ENCODE measurements around the gene PSIP1. TPM values are rescaled to one million over a fixed set of nuclear protein-coding genes. Genes with fewer than 3 reads are reported as not detected.

Gene PSIP1
- polyA plus RNA-seq, 3 donors: 14.7 to 20.2 (median 19.8) TPM

DNA sequence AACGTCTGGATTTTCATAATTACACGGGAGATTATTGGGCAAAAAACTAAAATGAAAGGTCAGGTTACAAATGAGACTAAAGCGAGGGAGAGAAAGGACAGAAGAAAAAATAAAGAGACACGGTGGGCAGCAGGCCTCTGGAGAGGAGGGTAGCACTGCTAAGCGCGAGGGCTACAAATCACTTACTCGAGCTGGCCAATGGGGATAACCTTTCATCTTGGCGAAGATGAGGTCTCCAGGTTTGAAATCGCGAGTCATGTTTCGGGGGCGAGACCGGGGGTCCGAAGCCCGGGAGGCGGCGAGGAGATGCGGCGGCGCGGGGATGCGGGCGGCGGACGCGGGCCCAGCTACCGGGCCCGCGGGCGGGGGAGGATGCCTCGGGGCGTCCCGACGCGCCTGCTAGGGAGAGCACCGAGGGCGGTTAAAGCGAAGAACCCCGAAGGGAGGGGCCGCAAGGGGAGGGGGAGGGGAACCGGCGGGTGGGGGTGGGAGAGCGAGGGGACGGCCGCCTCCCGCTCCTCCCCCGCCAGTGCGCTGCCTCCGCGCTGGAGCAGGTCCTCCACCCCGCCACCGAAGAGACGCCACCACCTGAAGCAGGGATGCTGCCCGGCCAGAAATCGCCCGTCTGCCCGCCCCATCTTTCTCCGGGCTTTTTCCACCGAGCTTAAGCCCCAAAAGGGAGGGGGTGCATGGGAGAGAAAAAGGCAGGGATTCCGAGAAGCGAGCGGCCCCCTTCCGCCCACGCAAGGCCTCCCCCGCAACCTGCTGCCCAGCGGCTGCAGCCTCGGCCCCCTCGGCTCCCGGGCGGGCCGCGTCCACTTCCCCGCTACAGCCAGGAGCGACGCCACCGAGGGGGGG lies 610 bp downstream of the PSIP1 start:
- Histone ChIP-seq H3K27me3 (ENCODE audit: control insufficient read depth in 2 of 2, insufficient read depth in 2 of 2, low read length in 2 of 2) (no peaks in the 10 kb centered on the region), H3K9me3 (replicated peaks in 1 of 2; ENCODE audit: control insufficient read depth in 1 of 2, insufficient read depth in 1 of 2, low read length in 2 of 2) (no peaks in the 10 kb centered on the region), H3K9ac (ENCODE audit: insufficient read depth, low read length, poor library complexity, severe bottlenecking) (peak overlapping the region; percentile 84), H3K27ac (ENCODE audit: low read depth in 1 of 2, low read length in 2 of 2) (peak overlapping the region in 1 of 2 donors; percentile 98), H3K4me2 (replicated peaks; ENCODE audit: extremely low read depth, low read length, poor library complexity, severe bottlenecking) (peak overlapping the region; percentile 79), H4K20me1 (ENCODE audit: insufficient read depth, low read length) (peaks cover 7% of the 10 kb centered on the region), H2AFZ (ENCODE audit: insufficient read depth, low read depth, low read length, poor library complexity, severe bottlenecking) (peak overlapping the region; percentile 94), H3K4me3 (replicated peaks in 1 of 3; ENCODE audit: low read depth in 2 of 3, low read length in 3 of 3) (peak overlapping the region; percentile 86 to 97 (median 92)), H3K36me3 (replicated peaks in 1 of 2; ENCODE audit: control insufficient read depth in 1 of 2, insufficient read depth in 2 of 2, low read length in 2 of 2) (peaks cover 10 to 28% of the 10 kb centered on the region in 2 donors), H3K4me1 (ENCODE audit: control insufficient read depth in 1 of 2, insufficient read depth in 2 of 2, low read length in 2 of 2) (peaks cover 17 to 27% of the 10 kb centered on the region in 2 donors), H3K79me2 (ENCODE audit: insufficient read depth, low read length) (peaks cover 38% of the 10 kb centered on the region)
- intact Hi-C loops (cut with micrococcal nuclease): loop anchor here (5.0 to 10.0 kb wide), 4 partner anchors 42 to 95 kb away; partner anchors contain the start of genes CCDC171 (in 2 of the 2) and SNAPC3 (in 2 of the 2)
- H3K27me3 Mint-ChIP-seq (ENCODE audit: low read depth in 3 of 3): no peaks in the 10 kb centered on the region
- peak overlapping the region; percentile 97 to 98 for H3K4me3 Mint-ChIP-seq
- WGBS (ENCODE audit: insufficient coverage): under 1% methylated on average over 51 of the region's 76 CpGs
- H3K4me1 Mint-ChIP-seq: peaks cover 31% of the 10 kb centered on the region
- peak overlapping the region; percentile 59 to 90 (median 83) for H3K27ac Mint-ChIP-seq
- DNase-seq: peak in 1 of 3 donors; percentile 7
- H3K9me3 Mint-ChIP-seq: peaks cover 0 to 3% (median 0%) of the 10 kb centered on the region in 7 donors
- no peak for TF ChIP-seq CTCF (IDR thresholded peaks at IDR 0.05)
- peaks cover 21 to 23% of the 10 kb centered on the region in 2 donors for H3K36me3 Mint-ChIP-seq

- H3K27me3 Mint-ChIP-seq (ENCODE audit: low read depth in 3 of 3): no peaks in the 10 kb centered on the region
- peak in 2 of 3 donors; percentile 8 to 12 for DNase-seq
- H3K36me3 ChIP-seq (replicated peaks in 1 of 2; ENCODE audit: control insufficient read depth in 1 of 2, insufficient read depth in 2 of 2, low read length in 2 of 2): peaks cover 27 to 63% of the 10 kb centered on the region in 2 donors
- H3K27me3 ChIP-seq (ENCODE audit: control insufficient read depth in 2 of 2, insufficient read depth in 2 of 2, low read length in 2 of 2): no peaks in the 10 kb centered on the region
- 35% methylated on average over 3 of the region's 3 CpGs for WGBS (ENCODE audit: insufficient coverage)
- H3K4me2 ChIP-seq (replicated peaks; ENCODE audit: extremely low read depth, low read length, poor library complexity, severe bottlenecking): no peak overlapping the region
- no peak overlapping the region for H3K27ac Mint-ChIP-seq
- intact Hi-C loops (cut with micrococcal nuclease): loop anchor here in 1 of 2 donors (10.0 kb wide), 1 partner anchor 99 kb away; no protein-coding TSS in a partner anchor
- no peak overlapping the region for H3K4me3 ChIP-seq (replicated peaks in 1 of 3; ENCODE audit: low read depth in 2 of 3, low read length in 3 of 3)
- H2AFZ ChIP-seq (ENCODE audit: insufficient read depth, low read depth, low read length, poor library complexity, severe bottlenecking): no peak overlapping the region
- no peak overlapping the region for H3K9ac ChIP-seq (ENCODE audit: insufficient read depth, low read length, poor library complexity, severe bottlenecking)
- H3K9me3 Mint-ChIP-seq: peaks cover 0 to 3% (median 0%) of the 10 kb centered on the region in 7 donors
- H3K9me3 ChIP-seq (replicated peaks in 1 of 2; ENCODE audit: control insufficient read depth in 1 of 2, insufficient read depth in 1 of 2, low read length in 2 of 2): no peaks in the 10 kb centered on the region
- peaks cover 62% of the 10 kb centered on the region for H3K79me2 ChIP-seq (ENCODE audit: insufficient read depth, low read length)
- peak; percentile 28 for TF ChIP-seq CTCF (IDR thresholded peaks at IDR 0.05)
- H3K36me3 Mint-ChIP-seq: peaks cover 42 to 48% of the 10 kb centered on the region in 2 donors
- H3K4me3 Mint-ChIP-seq: no peak overlapping the region
- no peak overlapping the region for H3K27ac ChIP-seq (ENCODE audit: low read depth in 1 of 2, low read length in 2 of 2)
- H3K4me1 ChIP-seq (ENCODE audit: control insufficient read depth in 1 of 2, insufficient read depth in 2 of 2, low read length in 2 of 2): peaks cover 3 to 10% of the 10 kb centered on the region in 2 donors
- H3K4me1 Mint-ChIP-seq: peaks cover 16% of the 10 kb centered on the region
- peaks cover 7% of the 10 kb centered on the region for H4K20me1 ChIP-seq (ENCODE audit: insufficient read depth, low read length)
Observed at GRCh38 chr9:15505921-15506320, 4.8 kb downstream of the PSIP1 start.

Measured in CD14-positive monocyte (primary cell).